ENCODE results near the gene HOGA1. TPM values are rescaled to one million over a fixed set of nuclear protein-coding genes. Genes with fewer than 3 reads are reported as not detected.
"Not testable (repeated sequence)": the region's sequence is repeated elsewhere in the genome, so short reads cannot be mapped to it uniquely, and the experiment has no call there.

The HOGA1 gene
- total RNA-seq, 1 donor from 2014 or later = 0.98 TPM

- peaks cover 0 to 16% of the 10 kb centered on the region in 2 donors for H3K36me3 ChIP-seq
- no peaks in the 10 kb centered on the region for H3K9me3 ChIP-seq
- peaks cover 41% of the 10 kb centered on the region for H3K4me1 ChIP-seq
- DNase-seq (ENCODE audit: extremely low spot score in 2 of 2) = no peak
- H3K27me3 ChIP-seq = no peaks in the 10 kb centered on the region
- H3K27ac ChIP-seq = no peak overlapping the region
- intact Hi-C loops (cut with DNase I) = loop anchor here (5.0 kb wide), 1 partner anchor 39 kb away; no protein-coding TSS in a partner anchor
- TF ChIP-seq POLR2A (IDR thresholded peaks at IDR 0.05) (no peak), CTCF (IDR thresholded peaks at IDR 0.05) (no peak), POLR2AphosphoS5 (IDR thresholded peaks at IDR 0.05; ENCODE audit: insufficient read depth in 1 of 2, low read depth in 1 of 2) (no peak)
- H3K4me3 ChIP-seq = no peak overlapping the region
Measured at GRCh38 chr10:97573672-97574071, 10.5 kb upstream of the HOGA1 start.

DNA sequence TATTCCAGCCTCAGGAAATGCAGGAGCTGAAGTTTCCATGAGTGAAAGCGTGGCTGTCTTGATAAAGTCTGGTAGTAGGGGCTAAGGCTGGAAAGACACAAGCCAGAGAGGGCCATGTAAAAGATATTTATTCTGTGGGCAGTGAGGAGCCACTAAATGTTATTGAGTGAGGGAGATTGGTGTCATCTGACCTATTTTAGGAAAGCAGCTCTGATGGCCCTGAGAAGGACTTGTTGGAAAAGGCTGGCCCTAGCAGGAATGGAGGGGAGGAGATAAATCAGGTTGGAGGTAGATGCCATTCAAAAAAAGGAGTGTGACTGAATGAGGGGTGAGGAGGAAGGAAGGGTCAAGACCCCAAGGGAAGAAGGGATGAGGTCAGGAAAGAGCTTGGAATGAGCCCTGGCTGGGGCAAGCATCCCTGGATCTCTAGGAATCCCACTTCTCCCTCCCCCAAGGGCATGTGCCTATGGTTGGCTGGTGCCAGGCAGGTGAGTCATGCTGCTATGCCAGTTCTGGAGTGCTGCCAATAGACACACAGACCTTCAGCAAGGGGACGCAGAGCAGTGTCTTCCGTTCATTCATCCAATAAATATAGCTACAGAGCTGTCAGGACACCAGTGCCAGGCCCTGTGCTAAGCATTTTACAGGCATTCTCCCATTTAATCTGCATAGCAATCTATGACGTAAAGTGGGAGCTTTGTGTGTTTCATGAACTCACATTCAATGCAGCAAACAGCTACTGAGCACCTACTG lies 9.6 kb upstream of the HOGA1 start:
- no peak for TF ChIP-seq CTCF (IDR thresholded peaks at IDR 0.05)
- peak in 1 of 2 donors; percentile 48 for TF ChIP-seq POLR2AphosphoS5 (IDR thresholded peaks at IDR 0.05; ENCODE audit: insufficient read depth in 1 of 2, low read depth in 1 of 2)
- Histone ChIP-seq H3K36me3 (peaks cover 0 to 9% of the 10 kb centered on the region in 2 donors), H3K27me3 (no peaks in the 10 kb centered on the region), H3K4me3 (no peak overlapping the region), H3K9me3 (no peaks in the 10 kb centered on the region), H3K4me1 (peaks cover 41% of the 10 kb centered on the region), H3K27ac (no peak overlapping the region)
- intact Hi-C loops (cut with DNase I) = loop anchor here (5.0 kb wide), 1 partner anchor 38 kb away; no protein-coding TSS in a partner anchor
- DNase-seq (ENCODE audit: extremely low spot score in 2 of 2) = no peak

DNA sequence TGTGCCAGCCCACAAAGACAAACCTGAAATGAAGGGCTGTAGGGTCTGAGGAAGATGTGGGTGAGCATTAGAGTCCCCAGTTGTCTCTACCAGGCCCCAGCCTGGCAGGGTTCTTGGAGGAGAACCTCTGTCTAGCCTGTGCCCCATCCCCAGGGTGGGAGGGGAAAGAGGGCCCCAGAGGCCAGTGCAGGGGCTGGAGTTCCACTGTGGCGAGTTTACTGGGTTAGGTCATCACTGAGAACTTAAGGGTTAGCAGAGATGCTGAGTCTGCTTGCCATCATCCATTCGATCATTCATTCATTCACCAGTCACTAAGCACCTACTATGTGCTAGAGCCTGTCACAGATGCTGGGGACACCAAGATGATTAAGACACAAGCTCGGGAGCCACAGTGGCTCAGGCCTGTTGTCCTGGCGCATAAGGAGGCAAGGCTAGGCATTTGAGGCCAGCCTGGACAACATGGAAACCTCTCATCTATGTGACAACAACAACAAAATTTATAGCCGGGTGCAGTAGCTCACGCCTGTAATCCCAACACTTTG lies 9.0 kb upstream of the HOGA1 start:
- H3K4me3 ChIP-seq = no peak overlapping the region
- H3K9me3 ChIP-seq = no peaks in the 10 kb centered on the region
- TF ChIP-seq CTCF (IDR thresholded peaks at IDR 0.05) (no peak), POLR2AphosphoS5 (IDR thresholded peaks at IDR 0.05; ENCODE audit: insufficient read depth in 1 of 2, low read depth in 1 of 2) (no peak), POLR2A (IDR thresholded peaks at IDR 0.05) (no peak)
- H3K27me3 ChIP-seq = no peaks in the 10 kb centered on the region
- no peak for DNase-seq (ENCODE audit: extremely low spot score in 2 of 2)
- intact Hi-C loops (cut with DNase I) = no loop called here
- H3K4me1 ChIP-seq = peaks cover 36% of the 10 kb centered on the region
- H3K27ac ChIP-seq = no peak overlapping the region
- H3K36me3 ChIP-seq = peaks cover 0 to 3% of the 10 kb centered on the region in 2 donors

DNA sequence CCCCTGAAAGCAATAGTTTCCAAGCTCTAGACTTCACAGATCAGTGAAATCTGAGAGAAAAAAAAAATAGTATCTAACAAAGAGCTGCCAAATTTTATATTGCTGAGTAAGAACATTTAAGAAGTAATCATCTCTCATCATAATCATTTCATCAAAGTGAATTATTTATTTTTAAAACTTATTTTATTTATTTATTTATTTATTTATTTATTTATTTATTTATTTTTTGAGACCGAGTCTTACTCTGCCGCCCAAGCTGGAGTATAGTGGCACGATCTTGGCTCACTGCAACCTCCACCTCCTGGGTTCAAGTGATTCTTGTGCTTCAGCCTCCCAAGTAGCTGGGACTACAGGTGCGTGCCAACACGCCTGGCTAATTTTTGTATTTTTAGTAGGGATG lies 7.7 kb upstream of the HOGA1 start:
- intact Hi-C loops (cut with DNase I); H3K36me3 ChIP-seq; DNase-seq (ENCODE audit: extremely low spot score in 2 of 2); H3K9me3 ChIP-seq; H3K4me3 ChIP-seq; H3K27me3 ChIP-seq; H3K27ac ChIP-seq: not testable (repeated sequence)
- peaks cover 23% of the 10 kb centered on the region for H3K4me1 ChIP-seq

DNA sequence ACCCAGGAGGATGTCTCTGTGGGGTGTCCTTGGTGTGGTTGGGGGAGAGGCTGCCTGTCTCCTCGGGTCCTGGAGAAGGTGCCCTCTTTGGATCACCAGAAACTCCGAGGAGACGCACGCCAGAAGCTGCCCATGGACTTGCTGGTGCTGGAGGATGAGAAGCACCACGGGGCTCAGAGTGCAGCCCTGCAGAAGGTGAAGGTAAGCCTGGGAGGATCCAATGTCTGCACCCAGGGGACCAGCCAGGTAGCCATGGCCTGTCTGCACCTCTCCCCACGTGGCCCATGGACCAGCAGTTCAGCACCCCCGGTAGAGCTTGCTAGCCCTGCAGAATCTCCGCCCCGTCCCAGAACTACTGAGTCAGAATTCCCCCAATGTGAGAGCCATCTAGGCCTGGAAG lies 6.5 kb upstream of the HOGA1 start:
- H3K27me3 ChIP-seq = no peaks in the 10 kb centered on the region
- peaks cover 14% of the 10 kb centered on the region for H3K4me1 ChIP-seq
- H3K36me3 ChIP-seq = no peaks in the 10 kb centered on the region
- H3K4me3 ChIP-seq = no peak overlapping the region
- intact Hi-C loops (cut with DNase I) = no loop called here
- TF ChIP-seq POLR2A (IDR thresholded peaks at IDR 0.05) (no peak), CTCF (IDR thresholded peaks at IDR 0.05) (no peak), POLR2AphosphoS5 (IDR thresholded peaks at IDR 0.05; ENCODE audit: insufficient read depth in 1 of 2, low read depth in 1 of 2) (no peak)
- DNase-seq (ENCODE audit: extremely low spot score in 2 of 2) = no peak
- H3K27ac ChIP-seq = no peak overlapping the region
- no peaks in the 10 kb centered on the region for H3K9me3 ChIP-seq
